Measurements from ENCODE around the gene LCK. TPM values are rescaled to one million over a fixed set of nuclear protein-coding genes. Genes with fewer than 3 reads are reported as not detected.

LCK gene
- total RNA-seq, 4 donors from 2014 or later = 0.26 to 3.9 (median 1.4) TPM

DNA sequence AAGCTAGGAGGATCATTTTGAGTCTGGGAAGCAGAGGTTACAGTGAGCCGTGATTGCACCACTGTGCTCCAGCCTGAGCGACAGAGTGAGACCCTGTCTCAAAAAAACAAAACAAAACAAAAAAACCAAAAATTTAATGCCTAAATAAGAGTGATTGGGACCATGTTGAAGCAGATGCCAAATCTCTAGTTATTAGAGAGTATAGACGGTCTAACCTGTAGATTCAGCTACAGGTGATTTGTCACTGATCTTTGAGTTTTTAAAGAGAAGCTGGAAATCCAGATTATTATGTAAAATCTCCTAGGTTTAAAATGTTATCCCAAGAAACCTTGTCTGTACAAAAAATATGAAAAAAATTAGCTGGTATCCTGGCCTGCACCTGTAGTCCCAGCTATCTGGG is 52.3 kb downstream of the LCK start:
- no peak for TF ChIP-seq POLR2AphosphoS5 (IDR thresholded peaks at IDR 0.05)
- Histone ChIP-seq H3K9me3 (peaks cover 6% of the 10 kb centered on the region), H3K27ac (no peak overlapping the region), H3K36me3 (peaks cover 35% of the 10 kb centered on the region), H3K4me3 (no peak overlapping the region), H3K4me1 (peaks cover 5% of the 10 kb centered on the region), H3K27me3 (no peaks in the 10 kb centered on the region)
- 95% methylated on average over 3 of the region's 3 CpGs for WGBS
- DNase-seq (ENCODE audit: low spot score in 2 of 2) = no peak

DNA sequence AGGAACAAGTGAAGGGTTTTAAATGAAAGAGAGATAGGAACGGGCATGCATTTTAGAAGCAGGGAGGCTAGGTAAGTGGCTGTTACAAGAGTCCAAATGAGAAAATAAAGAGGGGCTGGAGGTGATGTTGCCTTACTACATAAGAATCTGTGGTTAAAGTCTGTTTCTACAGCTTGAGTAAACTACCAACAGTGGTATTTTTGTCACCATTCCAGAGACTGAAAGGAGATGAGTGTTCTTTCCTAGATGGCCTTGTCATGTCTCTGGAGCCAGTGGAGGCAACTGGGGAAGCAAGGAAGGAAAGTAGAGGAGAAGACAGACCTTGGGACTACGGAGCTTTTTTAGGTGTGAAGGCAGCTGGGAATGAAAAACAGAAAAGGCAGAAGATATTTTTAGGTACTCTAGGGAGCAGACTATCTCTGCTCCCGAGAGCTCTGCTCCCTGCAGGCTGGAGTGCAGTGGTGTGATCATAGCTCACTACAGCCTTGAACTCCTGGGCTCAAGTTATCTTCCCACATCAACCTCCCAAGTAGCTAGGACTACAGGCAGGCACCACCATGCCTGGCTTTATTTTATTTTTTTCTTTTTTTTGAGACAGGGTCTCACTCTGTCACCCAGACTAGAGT is 53.0 kb downstream of the LCK start:
- TF ChIP-seq POLR2AphosphoS5 (IDR thresholded peaks at IDR 0.05) (no peak), POLR2A (IDR thresholded peaks at IDR 0.05) (no peak)
- Histone ChIP-seq H3K36me3 (peaks cover 35% of the 10 kb centered on the region), H3K4me1 (no peaks in the 10 kb centered on the region), H3K9me3 (peaks cover 6% of the 10 kb centered on the region), H3K4me3 (no peak overlapping the region), H3K27ac (no peak overlapping the region), H3K27me3 (no peaks in the 10 kb centered on the region)
- DNase-seq (ENCODE audit: low spot score in 2 of 2) = no peak
- WGBS = 97% methylated on average over 3 of the region's 3 CpGs

DNA sequence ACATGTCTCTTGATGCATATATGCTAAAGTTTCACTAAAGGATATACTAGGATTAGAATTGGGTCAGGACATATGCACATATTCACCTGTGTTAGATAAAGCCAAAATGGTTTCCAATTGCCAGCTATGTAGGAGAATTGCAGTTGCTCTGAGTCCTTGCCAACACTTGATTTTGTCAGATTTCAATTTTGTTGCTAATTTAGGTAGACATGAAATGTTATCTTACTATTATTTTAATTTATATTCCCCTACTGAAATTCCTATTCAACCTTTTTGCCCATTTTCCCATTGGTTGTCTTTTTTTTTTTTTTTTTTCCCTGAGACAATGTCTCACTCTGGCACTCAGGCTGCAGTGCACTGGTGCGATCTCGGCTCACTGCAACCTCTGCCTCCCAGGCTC is 54.2 kb downstream of the LCK start:
- Histone ChIP-seq H3K36me3 (peaks cover 35% of the 10 kb centered on the region), H3K27me3 (no peaks in the 10 kb centered on the region), H3K4me3 (no peak overlapping the region), H3K9me3 (peaks cover 6% of the 10 kb centered on the region), H3K4me1 (no peaks in the 10 kb centered on the region), H3K27ac (no peak overlapping the region)
- TF ChIP-seq, protein P1, sequence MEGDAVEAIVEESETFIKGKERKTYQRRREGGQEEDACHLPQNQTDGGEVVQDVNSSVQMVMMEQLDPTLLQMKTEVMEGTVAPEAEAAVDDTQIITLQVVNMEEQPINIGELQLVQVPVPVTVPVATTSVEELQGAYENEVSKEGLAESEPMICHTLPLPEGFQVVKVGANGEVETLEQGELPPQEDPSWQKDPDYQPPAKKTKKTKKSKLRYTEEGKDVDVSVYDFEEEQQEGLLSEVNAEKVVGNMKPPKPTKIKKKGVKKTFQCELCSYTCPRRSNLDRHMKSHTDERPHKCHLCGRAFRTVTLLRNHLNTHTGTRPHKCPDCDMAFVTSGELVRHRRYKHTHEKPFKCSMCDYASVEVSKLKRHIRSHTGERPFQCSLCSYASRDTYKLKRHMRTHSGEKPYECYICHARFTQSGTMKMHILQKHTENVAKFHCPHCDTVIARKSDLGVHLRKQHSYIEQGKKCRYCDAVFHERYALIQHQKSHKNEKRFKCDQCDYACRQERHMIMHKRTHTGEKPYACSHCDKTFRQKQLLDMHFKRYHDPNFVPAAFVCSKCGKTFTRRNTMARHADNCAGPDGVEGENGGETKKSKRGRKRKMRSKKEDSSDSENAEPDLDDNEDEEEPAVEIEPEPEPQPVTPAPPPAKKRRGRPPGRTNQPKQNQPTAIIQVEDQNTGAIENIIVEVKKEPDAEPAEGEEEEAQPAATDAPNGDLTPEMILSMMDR (IDR thresholded peaks at IDR 0.05) = no peak
- TF ChIP-seq POLR2AphosphoS5 (IDR thresholded peaks at IDR 0.05) = no peak
- no peak for TF ChIP-seq POLR2A (IDR thresholded peaks at IDR 0.05)
- TF ChIP-seq EP300 (IDR thresholded peaks at IDR 0.05) = no peak
- DNase-seq (ENCODE audit: low spot score in 2 of 2) = no peak
- 100% methylated on average over 2 of the region's 2 CpGs for WGBS

DNA sequence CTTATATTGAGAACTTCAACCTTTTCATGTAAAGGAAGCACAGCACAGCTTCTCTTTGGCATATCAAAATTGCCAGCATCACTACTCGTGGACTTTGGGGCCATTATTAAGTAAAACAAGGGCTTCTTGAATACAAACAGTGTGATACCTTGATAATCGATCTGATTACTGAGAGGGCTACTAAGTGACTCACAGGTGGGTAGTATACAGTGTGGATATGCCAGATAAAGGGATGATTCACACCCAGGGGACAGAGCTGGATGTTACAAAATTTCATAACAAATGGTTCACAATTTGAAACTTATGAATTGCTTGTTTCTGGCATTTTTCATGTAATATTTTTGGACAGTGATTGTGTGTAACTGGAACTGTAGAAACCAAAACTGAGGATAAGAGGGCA is 56.3 kb downstream of the LCK start:
- no peak for DNase-seq (ENCODE audit: low spot score in 2 of 2)
- Histone ChIP-seq H3K36me3 (peaks cover 35% of the 10 kb centered on the region), H3K4me3 (no peak overlapping the region), H3K27me3 (no peaks in the 10 kb centered on the region), H3K4me1 (no peaks in the 10 kb centered on the region), H3K9me3 (peaks cover 6% of the 10 kb centered on the region), H3K27ac (no peak overlapping the region)
- WGBS = 61% methylated on average over 2 of the region's 2 CpGs
- TF ChIP-seq POLR2A (IDR thresholded peaks at IDR 0.05) (no peak), POLR2AphosphoS5 (IDR thresholded peaks at IDR 0.05) (no peak), EP300 (IDR thresholded peaks at IDR 0.05) (no peak)
- TF ChIP-seq, protein P1 (IDR thresholded peaks at IDR 0.05) = no peak

DNA sequence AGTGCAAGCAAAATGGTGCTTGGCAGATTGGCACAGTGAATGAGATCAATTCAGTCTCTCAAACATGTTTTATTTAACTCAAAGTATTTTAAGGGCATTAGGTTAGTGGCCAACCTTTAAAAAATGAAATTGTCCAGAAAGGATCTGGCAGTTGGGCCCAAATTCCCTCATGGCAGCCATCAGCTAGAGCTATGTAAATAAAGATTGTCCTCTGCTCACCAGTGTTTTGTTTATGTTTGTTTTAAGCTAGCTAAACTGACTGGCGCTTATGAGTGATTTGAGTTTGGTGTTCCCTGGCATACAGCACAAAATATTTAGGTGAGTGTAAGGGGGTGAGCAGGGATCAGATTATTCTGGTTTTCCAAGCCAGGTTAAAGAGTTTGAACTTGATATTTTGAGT is 58.9 kb downstream of the LCK start:
- no peaks in the 10 kb centered on the region for H3K27me3 ChIP-seq
- no peak for DNase-seq (ENCODE audit: low spot score in 2 of 2)
- H3K27ac ChIP-seq = no peak overlapping the region
- H3K4me3 ChIP-seq = no peak overlapping the region
- WGBS = 79% methylated on average over 1 of the region's 1 CpG
- H3K4me1 ChIP-seq = no peaks in the 10 kb centered on the region
- H3K9me3 ChIP-seq = peaks cover 5% of the 10 kb centered on the region
- TF ChIP-seq EP300 (IDR thresholded peaks at IDR 0.05) (no peak), POLR2AphosphoS5 (IDR thresholded peaks at IDR 0.05) (no peak), POLR2A (IDR thresholded peaks at IDR 0.05) (no peak)
- TF ChIP-seq, protein P1 (IDR thresholded peaks at IDR 0.05) = no peak
- H3K36me3 ChIP-seq = peaks cover 10% of the 10 kb centered on the region

DNA sequence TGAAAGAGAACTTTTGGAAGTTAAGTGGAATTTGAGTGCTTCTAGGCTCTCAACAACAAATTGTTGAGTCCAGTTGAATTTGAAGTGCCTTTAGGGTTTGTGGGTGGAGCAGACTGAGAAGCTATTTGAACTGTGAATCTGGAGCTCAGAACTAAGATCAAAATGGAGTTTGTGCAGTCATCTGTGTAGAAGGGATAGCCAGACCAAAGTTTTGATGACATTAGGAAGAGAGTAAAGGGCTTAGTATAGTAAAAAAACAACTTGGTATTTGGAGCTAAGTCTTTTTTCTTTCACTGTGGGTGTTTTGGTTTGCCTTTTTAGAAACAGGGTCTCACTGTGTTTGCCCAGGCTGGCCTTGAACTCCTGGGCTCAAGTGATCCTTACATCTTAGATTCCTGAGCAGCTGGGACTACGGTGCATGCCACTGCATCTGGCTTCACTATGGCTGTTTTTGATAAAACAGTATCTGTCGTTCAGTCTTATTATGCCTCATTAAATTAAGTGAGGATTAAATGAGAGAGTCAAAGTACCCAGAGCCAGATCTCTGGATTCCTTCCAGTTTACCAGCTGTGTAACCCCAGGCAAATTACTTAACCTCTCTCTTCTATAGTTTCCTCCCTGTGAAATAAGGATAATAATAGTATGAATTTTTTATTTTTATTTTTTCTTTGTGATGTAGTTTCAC is 60.8 kb downstream of the LCK start:
- TF ChIP-seq, protein P1 (IDR thresholded peaks at IDR 0.05) = no peak
- TF ChIP-seq POLR2A (IDR thresholded peaks at IDR 0.05) = no peak
- no peak for TF ChIP-seq POLR2AphosphoS5 (IDR thresholded peaks at IDR 0.05)
- no peak for TF ChIP-seq EP300 (IDR thresholded peaks at IDR 0.05)
- Histone ChIP-seq H3K27ac (no peak overlapping the region), H3K4me3 (no peak overlapping the region), H3K36me3 (peaks cover 7% of the 10 kb centered on the region), H3K27me3 (no peaks in the 10 kb centered on the region), H3K9me3 (no peaks in the 10 kb centered on the region), H3K4me1 (no peaks in the 10 kb centered on the region)
- WGBS = 53% methylated on average over 2 of the region's 2 CpGs
- no peak for DNase-seq (ENCODE audit: low spot score in 2 of 2)
